ENCODE results near the gene TRIM73.
"Not testable (repeated sequence)": the region's sequence is repeated elsewhere in the genome, so short reads cannot be mapped to it uniquely, and the experiment has no call there.

DNA sequence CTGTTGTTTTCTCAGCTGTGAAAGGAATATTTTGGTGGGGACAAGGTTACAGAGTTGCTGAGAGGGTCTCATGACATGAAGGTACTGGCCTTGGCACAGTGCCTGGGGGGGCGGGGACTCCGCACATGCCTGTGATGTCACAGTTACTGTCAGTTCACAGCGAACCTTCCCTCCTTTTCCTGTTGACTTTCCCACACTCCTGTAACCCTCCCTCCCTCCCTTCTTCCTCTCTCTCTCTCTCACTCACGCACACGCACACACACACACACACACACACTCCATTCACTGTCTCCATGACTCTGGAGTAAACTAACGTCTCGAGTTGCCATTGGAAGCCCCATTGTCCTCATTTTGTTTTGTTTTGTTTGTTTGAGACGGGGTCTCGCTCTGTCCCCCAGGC is 28.1 kb upstream of the TRIM73 start:
- TF ChIP-seq, protein P1, sequence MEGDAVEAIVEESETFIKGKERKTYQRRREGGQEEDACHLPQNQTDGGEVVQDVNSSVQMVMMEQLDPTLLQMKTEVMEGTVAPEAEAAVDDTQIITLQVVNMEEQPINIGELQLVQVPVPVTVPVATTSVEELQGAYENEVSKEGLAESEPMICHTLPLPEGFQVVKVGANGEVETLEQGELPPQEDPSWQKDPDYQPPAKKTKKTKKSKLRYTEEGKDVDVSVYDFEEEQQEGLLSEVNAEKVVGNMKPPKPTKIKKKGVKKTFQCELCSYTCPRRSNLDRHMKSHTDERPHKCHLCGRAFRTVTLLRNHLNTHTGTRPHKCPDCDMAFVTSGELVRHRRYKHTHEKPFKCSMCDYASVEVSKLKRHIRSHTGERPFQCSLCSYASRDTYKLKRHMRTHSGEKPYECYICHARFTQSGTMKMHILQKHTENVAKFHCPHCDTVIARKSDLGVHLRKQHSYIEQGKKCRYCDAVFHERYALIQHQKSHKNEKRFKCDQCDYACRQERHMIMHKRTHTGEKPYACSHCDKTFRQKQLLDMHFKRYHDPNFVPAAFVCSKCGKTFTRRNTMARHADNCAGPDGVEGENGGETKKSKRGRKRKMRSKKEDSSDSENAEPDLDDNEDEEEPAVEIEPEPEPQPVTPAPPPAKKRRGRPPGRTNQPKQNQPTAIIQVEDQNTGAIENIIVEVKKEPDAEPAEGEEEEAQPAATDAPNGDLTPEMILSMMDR (IDR thresholded peaks at IDR 0.05) = not testable (repeated sequence)
- not testable (repeated sequence) for TF ChIP-seq POLR2A, POLR2AphosphoS5 (IDR thresholded peaks at IDR 0.05)
